ENCODE data around the gene DNAAF9.

The DNAAF9 gene

DNA sequence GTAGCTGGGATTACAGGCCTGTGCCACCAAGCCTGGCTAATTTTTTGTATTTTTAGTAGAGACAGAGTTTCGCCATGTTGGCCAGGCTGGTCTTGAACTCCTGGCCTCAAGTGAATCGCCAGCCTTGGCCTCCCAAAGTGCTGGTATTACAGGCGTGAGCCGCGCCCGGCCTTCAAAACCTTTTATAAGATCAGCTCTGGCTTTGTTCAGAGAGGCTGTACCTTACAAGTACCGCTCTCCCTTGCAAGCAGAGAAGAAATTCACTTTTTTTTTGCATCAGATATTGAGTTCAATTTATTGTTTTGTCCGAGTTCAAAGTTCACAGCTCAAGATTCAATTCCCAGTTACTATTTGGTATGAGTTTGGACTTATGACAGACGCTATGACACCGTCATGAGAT is 1.9 kb upstream of the DNAAF9 start:
- DNase-seq: no peak

DNA sequence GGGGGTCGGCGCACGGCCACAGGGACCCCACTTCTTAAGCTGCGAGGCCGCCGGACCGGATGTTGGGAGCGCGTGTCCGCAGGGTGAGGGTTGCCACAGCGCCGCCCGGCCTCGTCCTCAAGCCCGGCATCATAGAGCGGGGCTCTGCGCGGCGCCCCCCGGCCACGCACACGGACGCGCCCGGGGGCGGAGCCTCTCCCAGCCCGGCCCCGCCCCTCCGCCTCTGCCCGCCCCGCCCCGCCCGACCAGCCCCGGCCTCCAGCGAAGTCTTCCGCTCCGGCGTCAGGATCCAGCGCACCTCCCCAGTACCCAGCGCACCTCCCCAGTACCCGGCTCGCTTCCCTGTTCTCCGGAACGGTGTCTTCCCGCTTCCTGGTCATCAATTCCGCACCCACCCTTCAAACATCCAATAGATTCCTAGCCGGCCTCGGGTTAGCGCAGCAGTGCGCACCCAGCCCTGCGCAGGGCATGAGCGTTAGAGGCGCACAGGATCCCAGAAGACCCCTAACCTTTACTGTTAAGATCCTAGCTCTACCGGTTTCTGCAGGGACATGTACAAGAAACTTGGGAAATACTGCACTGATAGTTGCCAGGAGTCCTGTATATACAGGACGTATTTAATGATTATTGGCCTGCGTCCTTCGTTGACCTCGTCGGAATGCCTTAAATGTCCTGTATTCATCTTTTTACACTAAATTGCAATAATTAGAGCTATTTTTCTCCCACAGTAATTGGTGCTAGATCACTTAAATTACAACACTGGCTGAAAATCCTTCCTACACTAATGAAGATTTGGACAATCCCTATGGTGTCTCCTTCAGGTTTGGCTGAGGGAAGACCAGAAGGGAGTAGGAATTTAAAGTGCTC is 535 bp upstream of the DNAAF9 start:
- no peak for DNase-seq

GRCh38 chr20:3406481-3407039 is 909 bp downstream of the DNAAF9 start:
- DNase-seq: no peak

GRCh38 chr20:3405696-3406358 is 1.6 kb downstream of the DNAAF9 start:
- no peak for DNase-seq

GRCh38 chr20:3405139-3405538 is 2.3 kb downstream of the DNAAF9 start:
- DNase-seq: no peak

- DNase-seq: no peak
Measured at GRCh38 chr20:3404402-3404801, 3.1 kb downstream of the DNAAF9 start.

- DNase-seq: no peak
Measured at GRCh38 chr20:3403741-3404140, 3.7 kb downstream of the DNAAF9 start.

GRCh38 chr20:3402453-3402852 is 5.0 kb downstream of the DNAAF9 start:
- no peak for DNase-seq

DNA sequence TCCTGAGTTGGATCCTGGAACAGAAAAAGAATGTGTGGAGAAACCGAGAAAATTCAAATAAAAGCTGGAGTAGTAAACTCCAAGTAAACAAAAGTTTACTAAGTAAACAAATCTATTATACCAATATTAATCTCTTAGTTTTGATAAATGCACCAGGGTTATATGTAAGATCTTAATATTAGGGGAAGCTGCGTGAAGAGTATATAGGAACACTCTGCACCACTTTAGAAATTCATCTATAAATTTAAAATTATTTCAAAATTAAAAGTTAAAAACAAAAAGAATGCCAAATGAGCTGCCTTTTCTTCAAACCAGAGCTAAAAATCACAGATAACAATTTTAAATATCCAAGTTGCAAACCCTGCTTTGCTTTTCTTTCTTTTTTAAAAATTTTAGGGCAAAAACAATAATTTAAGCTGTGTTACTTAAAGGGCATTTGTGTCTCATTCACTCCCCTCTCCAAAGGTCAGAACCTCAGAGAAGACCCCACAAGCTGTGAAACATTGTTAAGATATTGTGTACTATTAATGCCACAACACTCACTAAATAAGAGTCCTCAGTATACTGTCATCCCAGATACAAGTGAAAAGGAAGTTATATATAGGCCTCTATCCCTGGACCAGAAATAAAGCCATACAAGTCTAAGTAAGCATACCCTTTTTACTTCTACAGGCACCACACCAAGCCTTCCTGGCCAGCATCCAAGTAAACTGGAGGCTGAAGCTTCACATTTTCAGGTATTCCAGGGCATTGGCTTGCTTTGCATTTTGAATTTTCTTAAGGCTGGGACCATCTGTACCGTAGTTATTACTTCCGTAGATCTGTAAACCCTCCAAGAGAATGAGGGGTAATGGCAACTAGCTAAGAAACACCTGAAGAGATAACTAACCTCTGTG is 7.0 kb downstream of the DNAAF9 start:
- no peak for DNase-seq

GRCh38 chr20:3398681-3399252 is 8.7 kb downstream of the DNAAF9 start:
- DNase-seq: no peak

GRCh38 chr20:3396492-3396891 is 11.0 kb downstream of the DNAAF9 start:
- DNase-seq: no peak

DNA sequence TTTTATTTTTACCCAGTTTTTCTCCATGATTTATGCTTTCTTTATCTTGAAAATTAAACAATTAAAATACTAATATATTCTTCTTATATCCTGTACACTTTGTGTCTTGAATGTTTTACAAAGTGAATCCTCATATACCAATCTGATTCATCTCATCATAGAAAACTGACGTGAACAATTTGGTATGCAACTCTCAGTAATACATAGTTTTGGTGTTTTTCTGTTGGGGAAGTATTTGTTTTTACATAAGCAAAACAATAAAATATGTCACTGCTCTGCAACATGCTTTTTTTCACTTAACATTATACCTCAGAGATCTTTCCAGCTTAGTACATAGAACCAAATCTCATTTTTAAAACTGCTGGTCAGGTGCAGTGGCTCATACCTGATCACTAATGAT is 14.7 kb downstream of the DNAAF9 start:
- DNase-seq: no peak

GRCh38 chr20:3390759-3391425 is 16.6 kb downstream of the DNAAF9 start:
- DNase-seq: no peak

- DNase-seq: no peak
Measured at GRCh38 chr20:3383878-3384495, 23.5 kb downstream of the DNAAF9 start.

DNA sequence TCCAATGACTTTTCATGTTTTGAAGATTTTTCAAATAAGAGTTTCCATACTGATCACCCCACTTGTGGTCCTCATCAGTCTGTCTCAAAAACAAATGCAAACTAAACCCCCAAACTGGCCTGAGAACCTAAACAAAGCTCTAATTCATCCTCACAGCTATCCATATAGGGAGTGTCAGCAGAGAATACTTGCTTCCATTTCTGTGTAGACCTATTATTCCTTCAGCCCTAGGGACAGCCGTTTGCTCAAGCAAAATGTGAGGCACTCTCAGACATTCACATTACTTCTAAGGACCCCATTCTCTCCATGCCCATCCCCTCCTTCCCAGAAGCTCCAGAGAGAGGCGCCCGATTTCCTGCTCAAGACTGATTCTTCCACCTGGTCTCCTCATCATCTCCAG is 24.6 kb downstream of the DNAAF9 start:
- no peak for DNase-seq

DNA sequence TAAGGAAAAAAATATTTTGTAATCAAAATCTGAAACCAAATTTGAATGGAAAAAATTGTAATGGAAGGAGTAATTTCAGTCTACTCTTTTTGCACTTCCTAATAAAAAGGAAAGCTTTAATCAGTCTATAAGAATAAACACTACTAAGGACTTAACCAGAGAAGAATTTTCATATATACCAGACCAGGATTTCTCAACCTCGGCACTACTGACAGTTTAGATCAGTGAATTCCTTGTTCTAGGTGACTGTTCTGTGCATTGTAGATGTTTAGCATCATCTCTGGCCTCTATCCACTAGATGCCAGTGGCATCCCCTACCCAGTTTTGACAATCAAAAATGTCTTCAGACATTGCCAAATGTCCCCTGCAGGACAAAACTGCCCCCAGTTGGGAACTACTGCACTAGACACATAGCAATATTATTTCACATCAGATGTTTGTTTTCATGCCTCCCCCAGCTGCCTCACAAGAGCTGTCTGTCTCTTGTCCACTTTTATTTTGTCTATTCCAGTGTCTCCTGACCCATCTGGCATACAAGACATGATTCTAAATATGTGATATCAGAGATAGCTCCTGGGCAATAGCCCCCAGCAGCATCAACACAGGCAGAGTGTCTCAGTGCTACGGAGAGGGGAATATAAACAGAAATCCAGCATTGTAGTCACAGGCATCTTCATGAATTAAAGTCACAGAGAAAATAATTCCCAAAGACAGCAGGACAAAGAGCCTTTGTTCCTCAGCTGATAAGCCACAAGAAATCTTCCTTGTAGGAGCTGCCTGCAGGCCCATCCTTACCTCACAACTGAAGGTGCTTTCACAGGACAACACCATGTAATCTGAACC is 27.0 kb downstream of the DNAAF9 start:
- no peak for DNase-seq

- no peak for DNase-seq
Measured at GRCh38 chr20:3378138-3378537, 29.3 kb downstream of the DNAAF9 start.

GRCh38 chr20:3377644-3378043 is 29.8 kb downstream of the DNAAF9 start:
- DNase-seq: no peak

DNA sequence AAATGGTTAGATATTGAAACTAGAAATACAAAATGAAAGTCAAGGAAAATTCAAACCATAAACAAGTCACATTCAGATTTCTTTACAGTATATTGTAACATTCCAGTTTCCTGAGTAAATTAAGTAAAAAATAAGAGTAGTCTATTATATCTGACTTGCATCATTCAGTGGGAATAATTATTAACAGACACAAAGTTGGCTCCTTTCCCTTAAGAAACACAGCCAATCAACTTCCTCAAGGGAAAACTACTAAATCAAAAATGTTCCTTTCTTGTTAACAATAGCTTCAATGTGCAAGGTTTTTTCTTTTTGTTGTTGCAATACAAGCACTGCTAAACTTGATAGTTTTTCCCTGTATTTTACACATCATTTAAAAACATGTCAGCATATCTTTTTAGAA is 33.2 kb downstream of the DNAAF9 start:
- DNase-seq: no peak

DNA sequence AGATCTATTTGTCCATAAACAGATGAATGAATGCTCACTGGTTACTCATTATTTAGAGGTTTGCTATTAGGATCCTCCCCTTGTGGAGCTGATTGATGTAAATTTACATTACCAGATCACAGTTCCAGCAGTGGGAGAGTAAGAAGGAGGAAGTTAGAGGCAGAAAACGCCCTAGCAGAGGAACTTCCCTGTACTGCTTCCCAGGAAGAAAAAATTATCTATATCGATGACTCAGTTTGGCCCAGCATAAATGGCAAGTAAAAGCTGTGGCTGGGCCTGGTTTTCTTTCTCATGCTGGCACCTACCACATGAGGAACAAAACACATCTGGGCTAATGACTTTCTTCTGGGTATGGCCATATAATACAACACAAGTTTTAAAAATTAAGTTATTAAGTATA is 35.7 kb downstream of the DNAAF9 start:
- no peak for DNase-seq

- DNase-seq: no peak
Measured at GRCh38 chr20:3367089-3367488, 40.4 kb downstream of the DNAAF9 start.

Data from SIG-M5 (cell line).